NCI-H128 (cell line): ENCODE results near the gene SNX17.
"Not testable (repeated sequence)": the region's sequence is repeated elsewhere in the genome, so short reads cannot be mapped to it uniquely, and the experiment has no call there.

Experiments used
- DNase-seq: peaks from one replicate; lab custom pipeline; 2025; ENCODE audit not compliant: unreplicated experiment; lab: John Stamatoyannopoulos, UW

SNX17 gene, protein sequence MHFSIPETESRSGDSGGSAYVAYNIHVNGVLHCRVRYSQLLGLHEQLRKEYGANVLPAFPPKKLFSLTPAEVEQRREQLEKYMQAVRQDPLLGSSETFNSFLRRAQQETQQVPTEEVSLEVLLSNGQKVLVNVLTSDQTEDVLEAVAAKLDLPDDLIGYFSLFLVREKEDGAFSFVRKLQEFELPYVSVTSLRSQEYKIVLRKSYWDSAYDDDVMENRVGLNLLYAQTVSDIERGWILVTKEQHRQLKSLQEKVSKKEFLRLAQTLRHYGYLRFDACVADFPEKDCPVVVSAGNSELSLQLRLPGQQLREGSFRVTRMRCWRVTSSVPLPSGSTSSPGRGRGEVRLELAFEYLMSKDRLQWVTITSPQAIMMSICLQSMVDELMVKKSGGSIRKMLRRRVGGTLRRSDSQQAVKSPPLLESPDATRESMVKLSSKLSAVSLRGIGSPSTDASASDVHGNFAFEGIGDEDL

DNA sequence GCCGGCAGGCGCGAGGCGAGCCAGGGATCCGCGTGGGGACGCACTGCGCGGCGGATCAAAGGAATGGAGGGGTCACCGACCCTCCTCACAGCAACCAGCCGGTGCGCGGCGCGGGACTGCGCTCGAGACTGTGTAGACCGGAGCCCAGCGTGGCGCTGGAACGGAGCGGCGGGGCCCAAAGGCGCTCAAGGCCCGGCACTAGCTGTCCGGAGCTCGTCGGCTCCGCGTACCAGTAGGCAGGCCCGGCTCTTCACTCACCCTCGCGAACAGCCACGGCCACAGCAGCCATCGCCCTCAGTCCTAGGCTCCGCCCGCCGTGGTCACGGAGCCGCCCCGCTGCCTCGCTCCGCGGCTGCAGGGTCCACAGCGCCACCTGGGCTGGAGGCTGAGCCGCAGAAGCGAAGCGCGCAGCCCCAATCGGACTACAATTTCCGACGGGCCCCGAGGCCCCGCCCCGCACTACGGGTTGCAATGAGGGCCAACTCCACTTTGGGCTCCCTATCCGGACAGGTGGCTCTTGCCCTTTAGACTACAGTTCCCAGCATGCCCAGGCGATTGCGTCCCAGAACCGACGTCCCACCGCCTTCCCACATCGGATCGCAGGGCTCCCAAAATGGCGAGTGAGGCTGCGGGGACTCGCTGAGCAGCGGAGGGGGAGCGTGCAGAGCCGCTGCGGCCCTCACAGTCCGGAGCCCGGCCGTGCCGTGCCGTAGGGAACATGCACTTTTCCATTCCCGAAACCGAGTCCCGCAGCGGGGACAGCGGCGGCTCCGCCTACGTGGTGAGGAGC, at the start of gene SNX17, which contains the start of gene EIF2B4:
Gene SNX17 (plus strand): TSS at position 591 of the 790 bp plus-strand sequence. CDS start 128 bp downstream, at position 719.
Gene EIF2B4 (minus strand): TSS at position 313 of the 790 bp plus-strand sequence. CDS start 24 bp downstream, at position 289.
- peak; percentile 98 for DNase-seq

- DNase-seq: no peak
Measured at GRCh38 chr2:27320958-27321543, 49.4 kb upstream of the SNX17 start.

DNA sequence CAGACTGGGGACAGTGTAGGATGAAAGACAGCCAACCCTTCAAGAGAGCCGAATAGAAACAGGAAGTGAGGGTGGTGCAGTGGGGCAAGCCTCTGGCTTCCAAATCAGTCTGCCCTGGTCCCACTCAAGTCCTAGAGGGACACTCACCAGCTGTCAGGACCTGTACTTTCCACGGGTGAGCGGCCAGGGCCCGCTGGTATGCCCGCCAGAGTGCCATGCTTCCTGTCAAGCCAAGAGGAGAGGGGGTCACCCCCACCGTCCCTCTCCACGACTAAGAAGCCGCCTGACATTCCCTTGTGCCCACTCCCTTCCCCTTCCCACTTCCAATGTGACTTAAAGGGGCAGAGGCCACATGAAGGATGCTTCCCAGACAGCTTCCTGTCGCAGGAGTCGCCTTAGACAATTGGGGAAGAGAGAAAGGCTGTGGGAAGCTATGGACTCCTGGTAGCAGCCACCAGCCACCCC, 48.1 kb upstream of the SNX17 start:
- DNase-seq: no peak

DNA sequence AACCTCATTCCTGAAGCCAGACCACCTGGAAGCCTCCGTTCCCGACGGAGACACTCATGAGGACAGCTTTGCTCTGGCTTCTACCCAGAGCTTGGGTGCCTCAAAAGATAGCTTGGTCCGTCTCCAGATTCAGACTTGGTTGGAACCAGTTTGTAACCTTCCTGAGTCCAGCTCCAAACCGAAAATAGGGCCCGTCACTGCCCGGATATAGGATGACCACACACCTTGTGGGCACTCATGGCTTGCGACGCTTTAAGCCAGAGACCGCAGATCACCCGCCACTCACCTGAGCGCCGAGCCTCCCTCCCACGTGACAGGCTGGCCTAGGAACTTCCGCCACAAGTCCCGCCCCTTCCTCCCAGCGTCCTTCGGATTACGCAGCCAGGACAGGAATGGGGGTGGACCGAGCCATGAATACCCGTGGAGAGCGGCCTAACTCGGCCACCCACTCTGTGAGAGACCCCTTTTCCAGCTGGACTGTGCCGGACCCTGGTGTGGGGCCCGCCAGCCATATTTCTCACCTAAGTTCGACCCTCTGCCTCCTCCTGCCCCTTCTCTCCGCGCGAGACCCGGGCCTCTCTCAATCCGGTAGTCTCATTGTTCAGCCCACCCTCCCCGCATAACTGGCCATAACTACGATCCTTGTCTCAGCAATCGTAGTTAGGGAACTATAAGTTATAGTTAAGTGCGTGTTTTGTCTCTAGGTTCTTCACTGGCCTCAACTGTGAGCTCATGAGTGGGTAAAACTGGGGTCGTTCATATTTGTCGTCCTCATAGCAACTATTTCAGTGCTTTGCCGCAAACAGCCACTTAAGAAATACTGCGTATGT, 47.4 kb upstream of the SNX17 start, which contains the start of gene MPV17:
Gene MPV17 (minus strand): TSS at position 332 of the 830 bp plus-strand sequence. CDS start 580 bp downstream, outside the sequence.
- peak; percentile 60 for DNase-seq

DNA sequence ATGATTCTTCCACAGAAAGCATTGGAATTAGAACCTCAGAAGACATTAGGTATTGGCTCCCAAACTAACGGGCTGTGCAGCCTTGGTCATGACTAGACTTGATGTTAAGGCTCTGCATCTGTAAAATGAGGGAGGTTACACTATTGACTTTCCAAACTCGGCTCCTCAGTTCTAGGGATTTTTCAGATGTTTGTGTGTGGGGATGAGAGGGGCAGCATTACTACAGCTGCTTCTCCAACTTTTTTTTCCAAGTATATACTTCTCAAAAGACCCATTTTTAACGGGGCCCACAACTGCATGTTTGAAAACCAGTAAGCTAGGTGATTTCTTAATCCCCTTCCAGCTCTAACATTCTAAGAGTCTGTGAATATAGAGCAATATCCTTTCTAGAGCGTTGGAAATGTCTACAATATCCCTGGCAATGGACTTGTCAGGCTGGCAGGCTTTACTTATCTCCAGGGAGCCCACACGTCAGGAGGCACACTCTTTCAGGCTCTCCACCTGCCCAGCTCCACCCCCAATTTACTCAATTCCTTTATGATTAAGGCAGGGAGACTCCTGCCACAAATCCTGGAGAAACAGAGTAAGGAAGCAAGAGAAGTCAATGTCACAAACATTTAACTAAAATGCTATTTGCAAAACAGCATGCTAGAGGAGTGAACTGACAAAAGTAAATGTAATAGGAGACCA, 46.7 kb upstream of the SNX17 start:
- no peak for DNase-seq

DNA sequence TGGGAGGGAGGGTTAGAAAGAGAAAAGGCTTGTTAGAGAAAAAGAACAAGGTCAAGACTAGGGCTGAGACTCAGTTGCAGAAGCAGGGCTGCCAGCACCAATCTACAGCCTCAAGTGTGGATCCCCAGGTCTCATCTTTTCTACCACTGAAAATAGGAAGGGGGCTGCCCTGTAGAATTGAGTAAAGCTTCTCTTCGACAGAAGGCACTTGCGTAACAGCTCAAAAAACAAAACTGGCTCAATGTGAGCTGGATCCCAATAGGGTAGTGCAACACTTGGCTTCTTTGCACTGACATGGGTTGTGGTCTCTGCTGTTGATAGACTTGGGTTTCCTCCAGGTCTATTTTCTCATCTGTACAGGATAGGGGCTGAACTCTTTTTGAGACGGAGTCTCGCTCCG, 45.7 kb upstream of the SNX17 start:
- no peak for DNase-seq

- DNase-seq: no peak
Measured at GRCh38 chr2:27335311-27335710, 35.1 kb upstream of the SNX17 start.

GRCh38 chr2:27336173-27336572, 34.2 kb upstream of the SNX17 start:
- no peak for DNase-seq

GRCh38 chr2:27347641-27348040, 22.8 kb upstream of the SNX17 start:
- DNase-seq: no peak

- DNase-seq: no peak
Measured at GRCh38 chr2:27350106-27350693, 20.2 kb upstream of the SNX17 start.

- no peak for DNase-seq
Measured at GRCh38 chr2:27351802-27352598, 18.4 kb upstream of the SNX17 start.

DNA sequence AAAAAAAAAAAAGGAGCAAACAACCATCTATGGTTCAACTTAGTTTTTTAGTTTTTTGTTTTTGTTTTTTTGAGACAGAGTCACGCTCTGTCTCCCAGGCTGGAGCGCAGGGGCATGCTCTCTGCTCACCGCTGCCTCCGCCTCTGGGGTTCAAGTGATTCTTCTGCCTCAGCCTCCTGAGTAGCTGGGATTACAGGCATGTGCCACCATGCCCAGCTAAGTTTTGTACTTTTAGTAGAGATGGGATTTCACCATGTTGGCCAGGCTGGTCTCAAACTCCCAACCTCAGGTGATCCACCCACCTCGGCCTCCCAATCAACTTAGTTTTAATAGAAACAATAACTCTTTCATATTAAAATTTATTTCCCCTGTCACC, 17.0 kb upstream of the SNX17 start:
- DNase-seq: not testable (repeated sequence)

- no peak for DNase-seq
Measured at GRCh38 chr2:27353762-27354596, 16.4 kb upstream of the SNX17 start.

DNA sequence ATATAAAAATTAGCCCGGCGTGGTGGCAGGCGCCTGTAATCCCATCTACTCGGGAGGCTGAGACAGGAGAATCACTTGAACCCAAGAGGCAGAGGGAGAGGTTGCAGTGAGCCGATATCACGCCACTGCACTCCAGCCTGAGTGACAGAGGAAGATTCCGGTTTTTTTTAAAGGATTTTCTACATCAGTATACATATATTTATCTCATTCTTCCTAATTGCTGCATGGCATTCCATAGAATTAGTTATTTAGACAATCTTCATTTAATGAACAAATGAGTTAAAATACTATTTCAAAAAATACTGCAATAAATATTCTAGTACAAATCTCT, 15.9 kb upstream of the SNX17 start:
- DNase-seq: no peak

DNA sequence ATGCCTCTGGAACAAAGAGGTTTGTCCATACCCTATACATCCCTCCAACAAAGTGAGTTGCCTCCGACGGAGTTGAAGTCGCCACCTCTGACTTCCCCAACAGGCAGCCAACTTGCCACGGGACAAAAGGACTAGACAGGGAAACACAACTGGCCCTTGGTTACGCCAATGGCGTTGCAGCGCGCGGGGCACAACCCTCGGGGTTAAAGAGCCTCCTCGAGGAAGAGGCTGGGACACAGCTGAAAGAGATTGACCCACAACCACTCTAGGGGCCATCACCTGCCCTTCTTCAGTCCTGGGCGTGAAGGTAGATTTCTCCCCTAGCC, 14.4 kb upstream of the SNX17 start:
- DNase-seq: no peak

DNA sequence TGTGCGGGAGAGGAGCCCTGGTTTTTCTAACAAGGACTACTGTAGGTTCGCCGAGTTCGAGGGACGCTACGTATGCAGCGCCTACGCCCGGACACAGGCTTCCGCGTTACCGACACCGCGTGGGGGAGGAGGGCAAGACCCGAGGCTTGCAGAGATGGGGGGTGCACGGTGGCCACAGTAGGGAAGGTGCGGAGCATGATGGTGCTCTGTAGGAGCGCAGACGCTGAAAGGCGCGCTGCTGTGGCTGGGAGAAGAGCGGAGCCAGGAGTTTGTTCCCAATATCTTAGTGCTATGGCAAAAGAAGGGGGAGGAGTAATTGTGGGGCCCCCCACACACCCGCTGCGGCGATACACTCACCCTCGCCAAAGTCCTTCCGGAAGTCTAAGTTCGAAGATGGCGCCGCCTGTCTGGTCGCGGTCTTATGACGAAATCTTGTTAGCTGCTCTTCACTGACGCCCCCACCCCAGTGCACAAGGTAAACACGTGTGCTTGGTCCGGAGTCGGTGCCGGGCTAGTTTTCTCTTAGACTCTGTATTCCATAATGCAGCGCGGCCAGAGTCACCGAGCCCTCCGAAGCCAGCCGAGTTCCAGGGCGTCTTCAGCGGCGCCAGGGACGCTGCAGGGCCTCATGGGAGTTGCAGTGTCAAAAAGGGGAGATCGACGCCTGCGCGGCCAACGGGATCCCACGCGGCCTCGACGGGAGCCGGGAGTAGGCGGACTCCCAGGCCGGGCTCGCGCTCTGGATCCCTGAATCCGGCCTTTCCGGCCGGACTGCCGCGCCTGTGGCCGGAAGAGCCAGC, 13.8 kb upstream of the SNX17 start, which contains the start of gene GTF3C2:
Gene GTF3C2 (minus strand): TSS at position 383 of the 800 bp plus-strand sequence. CDS start 13,210 bp downstream, outside the sequence.
- DNase-seq: peak; percentile 84
